Measurements from ENCODE around the gene PDE7B. TPM values are rescaled to one million over a fixed set of nuclear protein-coding genes. Genes with fewer than 3 reads are reported as not detected.

PDE7B gene
- total and polyA plus RNA-seq, 2 of the 8 experiments (the other 6 are each of a cell fraction or from before 2014, with no cell fraction given) = not detected

DNA sequence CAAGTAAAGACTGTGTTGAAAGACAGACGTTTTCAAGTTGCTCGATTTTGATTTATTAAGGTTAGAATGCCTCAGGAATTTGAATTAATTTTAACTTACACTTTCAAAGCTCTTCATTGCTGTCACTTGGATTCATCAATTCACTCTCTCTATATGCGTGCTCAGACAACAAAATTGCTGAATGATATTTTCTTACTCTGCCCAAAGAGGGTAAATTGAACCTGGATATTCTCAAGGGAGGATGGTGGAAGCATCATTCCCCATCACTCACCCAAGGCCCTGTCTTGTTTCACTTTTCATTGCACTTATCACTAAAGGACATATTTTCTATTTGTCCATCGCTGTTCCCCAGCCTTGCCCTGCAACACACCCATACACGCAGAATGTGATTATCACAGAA, 102.3 kb downstream of the PDE7B start:
- H3K79me2 ChIP-seq (ENCODE audit: control insufficient read depth in 1 of 2, insufficient read depth in 2 of 2, low read length in 2 of 2) = no peaks in the 10 kb centered on the region
- H3K27ac ChIP-seq (ENCODE audit: low read depth, low read length) = no peak overlapping the region
- no peaks in the 10 kb centered on the region for H4K20me1 ChIP-seq (replicated peaks in 1 of 2; ENCODE audit: control insufficient read depth in 1 of 2, insufficient read depth in 2 of 2, low read length in 2 of 2)
- H2BK20ac ChIP-seq (ENCODE audit: low read length) = no peak overlapping the region
- H3K18ac ChIP-seq (ENCODE audit: extremely low read depth, low read length) = no peak overlapping the region
- H2BK15ac ChIP-seq (ENCODE audit: low read length) = no peak overlapping the region
- POLR2A ChIA-PET (ENCODE audit: partially characterized antibody) = no interaction called here
- H3K56ac ChIP-seq (replicated peaks; ENCODE audit: insufficient read length, low read depth, low read length) = no peak overlapping the region
- no peak overlapping the region for H3K4me2 ChIP-seq (ENCODE audit: insufficient read depth in 1 of 2, low read depth in 2 of 2, low read length in 2 of 2)
- H2BK120ac ChIP-seq (replicated peaks; ENCODE audit: low read depth, low read length) = no peak overlapping the region
- H2BK12ac ChIP-seq (ENCODE audit: low read depth, low read length) = no peak overlapping the region
- FAIRE-seq (no peak), DNase-seq (ENCODE audit: low read depth in 1 of 2, low spot score in 2 of 2) (no peak)
- no peak overlapping the region for H2BK5ac ChIP-seq (ENCODE audit: low read depth, low read length)
- no peak overlapping the region for H3K23ac ChIP-seq (ENCODE audit: insufficient read length)
- no peak overlapping the region for H4K5ac ChIP-seq (ENCODE audit: insufficient read length, low read depth, low read length)
- no peak overlapping the region for H3K4me3 ChIP-seq (ENCODE audit: extremely low read depth in 1 of 4, insufficient read depth in 2 of 4, low read depth in 3 of 4, low read length in 4 of 4)
- WGBS, 2 experiments (ENCODE audit: extremely low coverage in 1 of 2, insufficient coverage in 1 of 2, insufficient read length in 1 of 2, insufficient replicate concordance in 2 of 2, low coverage in 1 of 2, low lambda C conversion rate in 2 of 2, missing lambda C conversion rate in 1 of 2) = 93% methylated on average over 5 of the region's 5 CpGs; no CpG with 5 or more reads in 1 of the 2 experiments
- no peak overlapping the region for H4K8ac ChIP-seq (ENCODE audit: extremely low read depth, insufficient read depth, low read length)
- no peak overlapping the region for H3K9ac ChIP-seq (replicated peaks in 1 of 4; ENCODE audit: extremely low read depth in 1 of 4, low read depth in 3 of 4, low read length in 3 of 4)
- CTCF ChIA-PET (ENCODE audit: partially characterized antibody) = no interaction called here
- no peaks in the 10 kb centered on the region for H3K79me1 ChIP-seq (ENCODE audit: low read depth, low read length)
- H3K23me2 ChIP-seq (ENCODE audit: low read depth, low read length) = no peaks in the 10 kb centered on the region
- no peak overlapping the region for H2AK5ac ChIP-seq (ENCODE audit: low read depth, low read length)
- no peaks in the 10 kb centered on the region for H3K9me3 ChIP-seq (ENCODE audit: insufficient read depth in 2 of 2, low read depth in 1 of 2, low read length in 1 of 2)
- H3K36me3 ChIP-seq (ENCODE audit: control insufficient read depth in 2 of 4, insufficient read depth in 4 of 4, low read length in 3 of 4) = no peaks in the 10 kb centered on the region
- H3K14ac ChIP-seq (ENCODE audit: insufficient read length) = no peak overlapping the region
- H3K4ac ChIP-seq (replicated peaks; ENCODE audit: insufficient read length, low read depth, low read length) = no peak overlapping the region
- no peak overlapping the region for H2AFZ ChIP-seq (ENCODE audit: low read length)
- no peaks in the 10 kb centered on the region for H3K27me3 ChIP-seq (replicated peaks in 1 of 4; ENCODE audit: control insufficient read depth in 3 of 4, extremely low read depth in 1 of 4, insufficient read depth in 3 of 4, low read length in 3 of 4)
- H4K91ac ChIP-seq (replicated peaks; ENCODE audit: insufficient read length, low read length) = no peak overlapping the region
- no peaks in the 10 kb centered on the region for H3K4me1 ChIP-seq (replicated peaks in 1 of 4; ENCODE audit: control insufficient read depth in 3 of 4, insufficient read depth in 4 of 4, low read length in 3 of 4)
- TF ChIP-seq ASH2L (IDR thresholded peaks at IDR 0.05; ENCODE audit: low read length) (no peak), CREB1 (IDR thresholded peaks at IDR 0.05) (no peak), SP1 (IDR thresholded peaks at IDR 0.05; ENCODE audit: low read depth, low read length) (no peak), POU5F1 (IDR thresholded peaks at IDR 0.05; ENCODE audit: low read depth, low read length) (no peak)
- TF ChIP-seq, protein P1, sequence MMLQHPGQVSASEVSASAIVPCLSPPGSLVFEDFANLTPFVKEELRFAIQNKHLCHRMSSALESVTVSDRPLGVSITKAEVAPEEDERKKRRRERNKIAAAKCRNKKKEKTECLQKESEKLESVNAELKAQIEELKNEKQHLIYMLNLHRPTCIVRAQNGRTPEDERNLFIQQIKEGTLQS (IDR thresholded peaks at IDR 0.05; ENCODE audit: insufficient read depth, low read depth, low read length) = no peak

All from H1 (cell line).